Mesenchymal stem cell (in vitro differentiated cells and primary cell): Measurements from ENCODE around the gene SLC5A8.

Source experiments
- DNase-seq: peaks from one replicate; pipeline ENCODE4 v3.0.0-alpha.2; 2013
- H2AFZ ChIP-seq: one replicate; pipeline ENCODE4 v1.6.1; 2013; ENCODE audit warnings: low read depth, mild to moderate bottlenecking, control low read depth, inconsistent platforms, low read length, moderate library complexity
- H2AK5ac ChIP-seq: 2 replicates; pipeline ENCODE4 v1.6.1; 2013; ENCODE audit warnings: low read length, moderate library complexity, mild to moderate bottlenecking, inconsistent platforms; ENCODE audit not compliant: severe bottlenecking
- H2BK120ac ChIP-seq: one replicate; pipeline ENCODE4 v1.6.1; 2013; ENCODE audit warnings: low read depth, mild to moderate bottlenecking, inconsistent platforms, low read length, moderate library complexity
- H2BK12ac ChIP-seq, 2 experiments: one replicate each; pipeline ENCODE4 v1.6.1; 2013; ENCODE audit warnings: inconsistent platforms in 2 of 2, low read length in 2 of 2, mild to moderate bottlenecking in 2 of 2, moderate library complexity in 2 of 2, control low read depth in 1 of 2
- H2BK15ac ChIP-seq: one replicate; pipeline ENCODE4 v1.6.1; 2013; ENCODE audit warnings: mild to moderate bottlenecking, low read depth, inconsistent platforms; ENCODE audit not compliant: poor library complexity, severe bottlenecking
- H2BK5ac ChIP-seq: 2 replicates; pipeline ENCODE4 v1.6.1; 2013; ENCODE audit warnings: low read depth, mild to moderate bottlenecking, low read length, control low read depth, inconsistent platforms; ENCODE audit not compliant: poor library complexity, severe bottlenecking
- H3K14ac ChIP-seq, 2 experiments: one replicate each; pipeline ENCODE4 v1.6.1; 2013; ENCODE audit warnings: inconsistent platforms in 2 of 2, low read length in 2 of 2, control low read depth in 1 of 2, mild to moderate bottlenecking in 1 of 2, moderate library complexity in 1 of 2
- H3K18ac ChIP-seq, 2 experiments: one replicate each; pipeline ENCODE4 v1.6.1; 2013; ENCODE audit warnings: inconsistent platforms in 2 of 2, low read length in 2 of 2, control low read depth in 1 of 2, low read depth in 1 of 2, mild to moderate bottlenecking in 1 of 2
- H3K23ac ChIP-seq, 2 experiments: one replicate each; pipeline ENCODE4 v1.6.1; 2013; ENCODE audit warnings: inconsistent platforms in 2 of 2, low read length in 2 of 2, mild to moderate bottlenecking in 2 of 2, moderate library complexity in 2 of 2, control low read depth in 1 of 2
- H3K27ac ChIP-seq: 2 replicates; pipeline ENCODE4 v1.5.1; 2013; ENCODE audit warnings: mild to moderate bottlenecking, moderate library complexity, low read length, control low read depth, inconsistent platforms; ENCODE audit not compliant: poor library complexity, severe bottlenecking
- H3K27me3 ChIP-seq, 2 experiments: 2 replicates each; pipeline versions ENCODE4 v1.6.1 to v1.7.0; 2013; ENCODE audit warnings: low read length in 2 of 2, mild to moderate bottlenecking in 2 of 2, moderate library complexity in 2 of 2, control low read depth in 1 of 2, inconsistent platforms in 1 of 2; ENCODE audit not compliant: control insufficient read depth in 1 of 2, insufficient read depth in 1 of 2
- H3K36me3 ChIP-seq, 2 experiments: 2 replicates each; pipeline versions ENCODE4 v1.6.1 to v1.7.0; 2013; ENCODE audit warnings: low read length in 2 of 2, control low read depth in 1 of 2, inconsistent platforms in 1 of 2, low read depth in 1 of 2, mild to moderate bottlenecking in 1 of 2; ENCODE audit not compliant: insufficient read depth in 2 of 2, control insufficient read depth in 1 of 2
- H3K4ac ChIP-seq, 2 experiments: one replicate each; pipeline ENCODE4 v1.6.1; 2013; ENCODE audit warnings: inconsistent platforms in 2 of 2, low read length in 2 of 2, mild to moderate bottlenecking in 2 of 2, moderate library complexity in 2 of 2, control low read depth in 1 of 2, low read depth in 1 of 2
- H3K4me1 ChIP-seq: 2 replicates; pipeline ENCODE4 v1.6.1; 2013; ENCODE audit warnings: low read depth, low read length, control low read depth; ENCODE audit not compliant: control insufficient read depth, insufficient read depth
- H3K4me2 ChIP-seq: 2 replicates; pipeline ENCODE4 v1.6.1; 2013; ENCODE audit warnings: low read length, mild to moderate bottlenecking, inconsistent platforms; ENCODE audit not compliant: poor library complexity, severe bottlenecking
- H3K4me3 ChIP-seq, 2 experiments: 2 replicates each; pipeline versions ENCODE4 v1.5.1 to v1.7.0; 2013; ENCODE audit warnings: low read length in 2 of 2, mild to moderate bottlenecking in 2 of 2, control low read depth in 1 of 2, low read depth in 1 of 2; ENCODE audit not compliant: insufficient read depth in 1 of 2
- H3K79me1 ChIP-seq: replicated peaks from 2 replicates; pipeline ENCODE4 v1.6.1; 2013; ENCODE audit warnings: mild to moderate bottlenecking, control low read depth, low read length, inconsistent platforms; ENCODE audit not compliant: poor library complexity, severe bottlenecking
- H3K9ac ChIP-seq: 2 replicates; pipeline ENCODE4 v1.7.0; 2013; ENCODE audit warnings: mild to moderate bottlenecking, low read length, moderate library complexity
- H3K9me3 ChIP-seq: 2 replicates; pipeline ENCODE4 v1.7.0; 2013; ENCODE audit warnings: mild to moderate bottlenecking, low read length; ENCODE audit not compliant: control insufficient read depth
- H4K8ac ChIP-seq: one replicate; pipeline ENCODE4 v1.6.1; 2013; ENCODE audit warnings: inconsistent platforms, mild to moderate bottlenecking, low read length, moderate library complexity
- H4K91ac ChIP-seq: one replicate; pipeline ENCODE4 v1.6.1; 2013; ENCODE audit warnings: mild to moderate bottlenecking, low read length, inconsistent platforms
- WGBS: methylation state at CpG from one replicate; pipeline ENCODE4 v1.1.7; 2013; ENCODE audit warnings: mixed read lengths; 5-methylcytosine and 5-hydroxymethylcytosine counted together

Gene SLC5A8

GRCh38 chr12:101117842-101118241 is 92.2 kb downstream of the SLC5A8 start:
- no peak overlapping the region for H2BK120ac ChIP-seq
- H3K27ac ChIP-seq, result no peak overlapping the region
- H3K14ac ChIP-seq, result no peak overlapping the region
- no peaks in the 10 kb centered on the region for H3K79me1 ChIP-seq
- no peak overlapping the region for H2BK15ac ChIP-seq
- no peak overlapping the region for H2BK12ac ChIP-seq
- no peaks in the 10 kb centered on the region for H3K27me3 ChIP-seq
- H3K4me2 ChIP-seq, result no peak overlapping the region
- no peak overlapping the region for H3K4ac ChIP-seq
- no peak overlapping the region for H2BK5ac ChIP-seq
- H2AFZ ChIP-seq, result no peak overlapping the region
- DNase-seq, result no peak
- no peak overlapping the region for H3K18ac ChIP-seq
- no peak overlapping the region for H4K91ac ChIP-seq
- no peak overlapping the region for H3K9ac ChIP-seq
- H3K36me3 ChIP-seq, result no peaks in the 10 kb centered on the region
- H2AK5ac ChIP-seq, result no peak overlapping the region
- H3K4me1 ChIP-seq, result no peaks in the 10 kb centered on the region
- no peak overlapping the region for H3K23ac ChIP-seq
- H3K4me3 ChIP-seq, result no peak overlapping the region
- no peaks in the 10 kb centered on the region for H3K9me3 ChIP-seq
- no CpG with 5 or more reads among the region's 2 CpGs for WGBS
- H4K8ac ChIP-seq, result no peak overlapping the region

GRCh38 chr12:101116911-101117310 is 93.1 kb downstream of the SLC5A8 start:
- H3K27me3 ChIP-seq, result no peaks in the 10 kb centered on the region
- no peak for DNase-seq
- no peak overlapping the region for H2BK15ac ChIP-seq
- H3K79me1 ChIP-seq, result no peaks in the 10 kb centered on the region
- no peak overlapping the region for H3K18ac ChIP-seq
- H2BK5ac ChIP-seq, result no peak overlapping the region
- H3K4me1 ChIP-seq, result no peaks in the 10 kb centered on the region
- H3K36me3 ChIP-seq, result no peaks in the 10 kb centered on the region
- H3K23ac ChIP-seq, result no peak overlapping the region
- no peak overlapping the region for H2AFZ ChIP-seq
- H2BK120ac ChIP-seq, result no peak overlapping the region
- H2AK5ac ChIP-seq, result no peak overlapping the region
- no peak overlapping the region for H3K9ac ChIP-seq
- no peaks in the 10 kb centered on the region for H3K9me3 ChIP-seq
- H4K91ac ChIP-seq, result no peak overlapping the region
- H3K4ac ChIP-seq, result no peak overlapping the region
- no peak overlapping the region for H2BK12ac ChIP-seq
- H3K14ac ChIP-seq, result no peak overlapping the region
- WGBS, result 100% methylated on average over 3 of the region's 4 CpGs
- no peak overlapping the region for H3K4me3 ChIP-seq
- no peak overlapping the region for H4K8ac ChIP-seq
- H3K4me2 ChIP-seq, result no peak overlapping the region
- H3K27ac ChIP-seq, result no peak overlapping the region

GRCh38 chr12:101115326-101115725 is 94.7 kb downstream of the SLC5A8 start:
- Histone ChIP-seq H2BK5ac (no peak overlapping the region), H3K79me1 (no peaks in the 10 kb centered on the region), H2BK12ac (no peak overlapping the region), H3K18ac (no peak overlapping the region), H4K91ac (no peak overlapping the region), H2BK15ac (no peak overlapping the region), H3K27ac (no peak overlapping the region), H3K4me3 (no peak overlapping the region), H2AFZ (no peak overlapping the region), H3K4me2 (no peak overlapping the region), H3K4ac (no peak overlapping the region), H3K23ac (no peak overlapping the region), H3K4me1 (no peaks in the 10 kb centered on the region), H2BK120ac (no peak overlapping the region), H4K8ac (no peak overlapping the region), H3K9ac (no peak overlapping the region), H3K27me3 (no peaks in the 10 kb centered on the region), H3K36me3 (no peaks in the 10 kb centered on the region), H3K14ac (no peak overlapping the region), H2AK5ac (no peak overlapping the region), H3K9me3 (no peaks in the 10 kb centered on the region)
- no peak for DNase-seq
- 70% methylated on average over 1 of the region's 2 CpGs for WGBS

- Histone ChIP-seq H3K4me1 (no peaks in the 10 kb centered on the region), H3K4me3 (no peak overlapping the region), H2BK15ac (no peak overlapping the region), H3K36me3 (no peaks in the 10 kb centered on the region), H3K9me3 (no peaks in the 10 kb centered on the region), H3K27ac (no peak overlapping the region), H4K91ac (no peak overlapping the region), H3K27me3 (no peaks in the 10 kb centered on the region), H3K23ac (no peak overlapping the region), H2BK12ac (no peak overlapping the region), H4K8ac (no peak overlapping the region), H2BK5ac (no peak overlapping the region), H2AK5ac (no peak overlapping the region), H2BK120ac (no peak overlapping the region), H3K79me1 (no peaks in the 10 kb centered on the region), H3K4ac (no peak overlapping the region), H3K4me2 (no peak overlapping the region), H2AFZ (no peak overlapping the region), H3K9ac (no peak overlapping the region), H3K14ac (no peak overlapping the region), H3K18ac (no peak overlapping the region)
- DNase-seq, result no peak
- WGBS, result 100% methylated on average over 1 of the region's 2 CpGs
These were observed 98.6 kb downstream of the SLC5A8 start for GRCh38 chr12:101111441-101111840.
